H1 (cell line): ENCODE data around the gene TMEM209.

Experiments used
- CTCF ChIP-seq, 3 experiments: IDR thresholded peaks; 1 replicate in 2 of 3; 2 replicates in 1 of 3; pipeline versions ENCODE4 v1.5.1 to v1.6.1; 2011; ENCODE audit warnings: low read length in 3 of 3, mild to moderate bottlenecking in 3 of 3, inconsistent platforms in 2 of 3, low read depth in 1 of 3, moderate library complexity in 1 of 3; ENCODE audit not compliant: insufficient read depth in 1 of 3; ENCODE audit errors: control extremely low read depth in 1 of 3
- EGR1 ChIP-seq: IDR thresholded peaks from 2 replicates; pipeline ENCODE4 v1.6.1; 2011; ENCODE audit warnings: low read depth, low read length, borderline replicate concordance
- HDAC2 ChIP-seq, 2 experiments: fragments of 300-600 bp in 1 of 2; sonication (generic) in 1 of 2; IDR thresholded peaks; 2 replicates each; pipeline ENCODE4 v1.6.1; 2011 to 2012; ENCODE audit warnings: low read depth in 2 of 2, low read length in 2 of 2, mild to moderate bottlenecking in 2 of 2, moderate library complexity in 2 of 2, borderline replicate concordance in 1 of 2, inconsistent platforms in 1 of 2
- POLR2A ChIP-seq, 2 experiments: IDR thresholded peaks; 1 replicate in 1 of 2; 2 replicates in 1 of 2; pipeline ENCODE4 v1.6.1; 2011; ENCODE audit warnings: low read depth in 2 of 2, low read length in 2 of 2, mild to moderate bottlenecking in 2 of 2; ENCODE audit errors: control extremely low read depth in 1 of 2
- RBBP5 ChIP-seq: IDR thresholded peaks from 2 replicates; pipeline ENCODE4 v1.7.1; 2012; ENCODE audit warnings: low read depth, mild to moderate bottlenecking, inconsistent platforms, low read length, moderate library complexity, borderline replicate concordance

GRCh38 chr7:130160455-130160854, 44.8 kb downstream of the TMEM209 start:
- TF ChIP-seq CTCF (IDR thresholded peaks at IDR 0.05; ENCODE audit: control extremely low read depth in 1 of 3, insufficient read depth in 1 of 3, low read depth in 1 of 3, low read length in 3 of 3) (no peak), RBBP5 (no peak), POLR2A (IDR thresholded peaks at IDR 0.05; ENCODE audit: control extremely low read depth in 1 of 2, low read depth in 2 of 2, low read length in 2 of 2) (no peak), HDAC2 (IDR thresholded peaks at IDR 0.05; ENCODE audit: borderline replicate concordance in 1 of 2, low read depth in 2 of 2, low read length in 2 of 2) (no peak), EGR1 (no peak)
